WI38 (cell line): ENCODE data around the gene COL23A1.

ENCODE experiments used
- H3K4me3 ChIP-seq: 2 replicates; pipeline ENCODE4 v1.5.1; 2011; ENCODE audit warnings: low read depth, mild to moderate bottlenecking, control low read depth, low read length
- CTCF ChIP-seq: IDR thresholded peaks from 2 replicates; pipeline ENCODE4 v1.5.1; 2012; ENCODE audit warnings: low read depth, mild to moderate bottlenecking, control low read depth, low read length

COL23A1 gene

GRCh38 chr5:178411083-178411482 lies 179.1 kb downstream of the COL23A1 start:
- no peak for TF ChIP-seq CTCF
- H3K4me3 ChIP-seq, result no peak overlapping the region

- H3K4me3 ChIP-seq, result no peak overlapping the region
Observed at GRCh38 chr5:178407646-178408045, 182.5 kb downstream of the COL23A1 start.

GRCh38 chr5:178404987-178405386 lies 185.2 kb downstream of the COL23A1 start:
- H3K4me3 ChIP-seq, result no peak overlapping the region
- TF ChIP-seq CTCF, result no peak

More at GRCh38 chr5:178407646-178408045, 182.5 kb downstream of the COL23A1 start:
- no peak for TF ChIP-seq CTCF

- H3K4me3 ChIP-seq, result no peak overlapping the region
- no peak for TF ChIP-seq CTCF
Observed at GRCh38 chr5:178403956-178404600, 186.1 kb downstream of the COL23A1 start.

- no peak overlapping the region for H3K4me3 ChIP-seq
- TF ChIP-seq CTCF, result no peak
Observed at GRCh38 chr5:178403351-178403750, 186.8 kb downstream of the COL23A1 start.

GRCh38 chr5:178399701-178400095 lies 190.5 kb downstream of the COL23A1 start:
- no peak for TF ChIP-seq CTCF
- no peak overlapping the region for H3K4me3 ChIP-seq

GRCh38 chr5:178398901-178399700 lies 191.1 kb downstream of the COL23A1 start:
- no peak for TF ChIP-seq CTCF
- no peak overlapping the region for H3K4me3 ChIP-seq
